H1 (cell line): ENCODE data around the gene JAK2. TPM values are rescaled to one million over a fixed set of nuclear protein-coding genes. Genes with fewer than 3 reads are reported as not detected.

Source experiments
- CTCF ChIA-PET: fragments of 300-600 bp; sonication (Branson Sonifier 250); formaldehyde crosslinking; loops from one replicate; lab custom pipeline; 2021; ENCODE audit not compliant: partially characterized antibody; lab: Charles Lee
- POLR2A ChIA-PET: fragments of 300-600 bp; sonication (Branson Sonifier 250); formaldehyde crosslinking; loops from one replicate; lab custom pipeline; 2021; ENCODE audit warnings: inconsistent platforms; ENCODE audit not compliant: partially characterized antibody; lab: Charles Lee
- DNase-seq, 2 experiments: peaks; one replicate each; pipeline versions ENCODE4 v3.0.0 to v3.0.0-alpha.2; 2010 to 2022; ENCODE audit warnings: low spot score in 2 of 2, low read depth in 1 of 2, mixed read lengths in 1 of 2
- FAIRE-seq: peaks from 2 replicates; lab custom pipeline; 2011; peaks lifted over from hg19 to GRCh38; lab: Jason Lieb, UNC
- H2AFZ ChIP-seq: 2 replicates; pipeline ENCODE4 v1.8.1; 2012; ENCODE audit warnings: low read length, inconsistent platforms
- H2AK5ac ChIP-seq: 2 replicates; pipeline ENCODE4 v1.6.1; 2013; ENCODE audit warnings: low read depth, low read length
- H2BK120ac ChIP-seq: replicated peaks from 2 replicates; pipeline ENCODE3; 2013; ENCODE audit warnings: low read depth, low read length, inconsistent platforms
- H2BK12ac ChIP-seq: 2 replicates; pipeline ENCODE4 v1.6.1; 2013; ENCODE audit warnings: low read depth, low read length
- H2BK15ac ChIP-seq: 2 replicates; pipeline ENCODE4 v1.6.1; 2013; ENCODE audit warnings: low read length
- H2BK20ac ChIP-seq: 2 replicates; pipeline ENCODE4 v1.6.1; 2013; ENCODE audit warnings: low read length
- H2BK5ac ChIP-seq: 2 replicates; pipeline ENCODE4 v1.6.1; 2013; ENCODE audit warnings: low read depth, low read length
- H3K14ac ChIP-seq: 2 replicates; pipeline ENCODE4 v1.6.1; 2013; ENCODE audit warnings: inconsistent platforms; ENCODE audit not compliant: insufficient read length
- H3K18ac ChIP-seq: 2 replicates; pipeline ENCODE4 v1.6.1; 2013; ENCODE audit warnings: low read length; ENCODE audit errors: extremely low read depth
- H3K23ac ChIP-seq: 2 replicates; pipeline ENCODE4 v1.6.1; 2013; ENCODE audit warnings: inconsistent platforms; ENCODE audit not compliant: insufficient read length
- H3K23me2 ChIP-seq: 2 replicates; pipeline ENCODE4 v1.6.1; 2013; ENCODE audit warnings: low read depth, low read length
- H3K27ac ChIP-seq: 2 replicates; pipeline ENCODE4 v1.6.1; 2011; ENCODE audit warnings: low read depth, low read length, inconsistent platforms
- H3K27me3 ChIP-seq, 4 experiments: replicated peaks in 1 of 4; 1 replicate in 1 of 4; 2 replicates in 3 of 4; pipeline versions ENCODE4 v1.6.1 to v1.8.1; 2011 to 2013; ENCODE audit warnings: low read length in 3 of 4, mild to moderate bottlenecking in 3 of 4, inconsistent platforms in 2 of 4, mixed read lengths in 2 of 4, moderate library complexity in 1 of 4; ENCODE audit not compliant: control insufficient read depth in 3 of 4, insufficient read depth in 3 of 4; ENCODE audit errors: extremely low read depth in 1 of 4
- H3K36me3 ChIP-seq, 4 experiments: 2 replicates each; pipeline versions ENCODE4 v1.6.1 to v1.8.1; 2011 to 2013; ENCODE audit warnings: mild to moderate bottlenecking in 4 of 4, low read length in 3 of 4, moderate library complexity in 2 of 4, control low read depth in 1 of 4, inconsistent platforms in 1 of 4; ENCODE audit not compliant: insufficient read depth in 4 of 4, control insufficient read depth in 2 of 4
- H3K4ac ChIP-seq: replicated peaks from 2 replicates; pipeline ENCODE3; 2013; ENCODE audit warnings: low read length, low read depth, mixed read lengths, inconsistent platforms; ENCODE audit not compliant: insufficient read length
- H3K4me1 ChIP-seq, 4 experiments: replicated peaks in 1 of 4; 1 replicate in 1 of 4; 2 replicates in 3 of 4; pipeline versions ENCODE4 v1.6.1 to v1.8.1; 2011 to 2013; ENCODE audit warnings: low read length in 3 of 4, inconsistent platforms in 2 of 4, mixed read lengths in 1 of 4; ENCODE audit not compliant: insufficient read depth in 4 of 4, control insufficient read depth in 3 of 4
- H3K4me2 ChIP-seq, 2 experiments: 2 replicates each; pipeline versions ENCODE4 v1.6.1 to v1.8.1; 2011 to 2013; ENCODE audit warnings: low read depth in 2 of 2, low read length in 2 of 2, control low read depth in 1 of 2, inconsistent platforms in 1 of 2, mild to moderate bottlenecking in 1 of 2; ENCODE audit not compliant: insufficient read depth in 1 of 2
- H3K4me3 ChIP-seq, 4 experiments: fragments of 200-600, 300-600 bp in 1 of 4; sonication (generic), shearing (Covaris generic), sonication (Bioruptor Twin) in 1 of 4; 2 replicates each; pipeline versions ENCODE4 v1.5.1 to v1.8.1; 2011 to 2016; ENCODE audit warnings: low read length in 4 of 4, low read depth in 3 of 4, control low read depth in 2 of 4, inconsistent platforms in 2 of 4, mild to moderate bottlenecking in 2 of 4, mixed read lengths in 1 of 4, moderate library complexity in 1 of 4; ENCODE audit not compliant: insufficient read depth in 2 of 4; ENCODE audit errors: extremely low read depth in 1 of 4
- H3K56ac ChIP-seq: replicated peaks from 2 replicates; pipeline ENCODE3; 2013; ENCODE audit warnings: low read depth, mild to moderate bottlenecking, mixed read lengths, low read length, inconsistent platforms; ENCODE audit not compliant: insufficient read length
- H3K79me1 ChIP-seq: 2 replicates; pipeline ENCODE4 v1.6.1; 2013; ENCODE audit warnings: low read depth, low read length, control low read depth
- H3K79me2 ChIP-seq, 2 experiments: 2 replicates each; pipeline versions ENCODE4 v1.6.1 to v1.8.1; 2012 to 2013; ENCODE audit warnings: low read length in 2 of 2, mild to moderate bottlenecking in 2 of 2, inconsistent platforms in 1 of 2; ENCODE audit not compliant: insufficient read depth in 2 of 2, control insufficient read depth in 1 of 2
- H3K9ac ChIP-seq, 4 experiments: replicated peaks in 1 of 4; 1 replicate in 1 of 4; 2 replicates in 3 of 4; pipeline versions ENCODE4 v1.6.1 to v1.8.1; 2011 to 2013; ENCODE audit warnings: low read depth in 3 of 4, low read length in 3 of 4, control low read depth in 2 of 4, mild to moderate bottlenecking in 2 of 4, moderate library complexity in 2 of 4, inconsistent platforms in 1 of 4; ENCODE audit errors: extremely low read depth in 1 of 4
- H3K9me3 ChIP-seq, 2 experiments: 2 replicates each; pipeline versions ENCODE4 v1.6.1 to v1.8.1; 2012 to 2013; ENCODE audit warnings: mild to moderate bottlenecking in 2 of 2, moderate library complexity in 2 of 2, control low read depth in 1 of 2, inconsistent platforms in 1 of 2, low read depth in 1 of 2, low read length in 1 of 2, mixed read lengths in 1 of 2; ENCODE audit not compliant: insufficient read depth in 2 of 2
- H4K20me1 ChIP-seq, 2 experiments: replicated peaks in 1 of 2; 2 replicates each; pipeline versions ENCODE3 to v1.8.1; 2011 to 2013; ENCODE audit warnings: inconsistent platforms in 2 of 2, low read length in 2 of 2, mild to moderate bottlenecking in 1 of 2; ENCODE audit not compliant: insufficient read depth in 2 of 2, control insufficient read depth in 1 of 2
- H4K5ac ChIP-seq: 2 replicates; pipeline ENCODE4 v1.6.1; 2013; ENCODE audit warnings: low read length, low read depth, mixed read lengths, inconsistent platforms; ENCODE audit not compliant: insufficient read length
- H4K8ac ChIP-seq: 2 replicates; pipeline ENCODE4 v1.8.0; 2013; ENCODE audit warnings: mild to moderate bottlenecking, moderate library complexity, low read length, inconsistent platforms; ENCODE audit not compliant: insufficient read depth; ENCODE audit errors: extremely low read depth
- H4K91ac ChIP-seq: replicated peaks from 2 replicates; pipeline ENCODE3; 2013; ENCODE audit warnings: low read length, mixed read lengths, inconsistent platforms; ENCODE audit not compliant: insufficient read length
- ATF3 ChIP-seq: IDR thresholded peaks from 2 replicates; pipeline ENCODE4 v1.6.1; 2011; ENCODE audit warnings: low read depth, mild to moderate bottlenecking, low read length; ENCODE audit not compliant: insufficient read depth
- CBX5 ChIP-seq: fragments of 300-800, 300-1000 bp; sonication (generic); IDR thresholded peaks from 2 replicates; pipeline ENCODE4 v1.7.1; 2016; ENCODE audit warnings: antibody characterized with exemption, low read length, low read depth
- CBX8 ChIP-seq: fragments of 300-800, 300-1000 bp; sonication (generic); IDR thresholded peaks from 2 replicates; pipeline ENCODE4 v1.7.1; 2016; ENCODE audit warnings: low read depth, low read length, borderline replicate concordance
- CHD2 ChIP-seq: IDR thresholded peaks from 2 replicates; pipeline ENCODE4 v1.6.1; 2012; ENCODE audit warnings: low read length, improper control_type of control experiment
- CREB1 ChIP-seq: IDR thresholded peaks from 2 replicates; pipeline ENCODE4 v1.6.1; 2012; ENCODE audit warnings: inconsistent platforms
- KDM4A ChIP-seq: IDR thresholded peaks from one replicate; pipeline ENCODE4 v1.7.1; 2012; ENCODE audit warnings: low read depth, mild to moderate bottlenecking, moderate library complexity, low read length, inconsistent platforms; ENCODE audit not compliant: severe bottlenecking
- KDM5A ChIP-seq: fragments of 200-600 bp; IDR thresholded peaks from 2 replicates; pipeline ENCODE4 v1.7.1; 2012; ENCODE audit warnings: mild to moderate bottlenecking, low read length, inconsistent platforms, mixed read lengths
- MAX ChIP-seq: IDR thresholded peaks from 2 replicates; pipeline ENCODE4 v1.6.1; 2012; ENCODE audit warnings: inconsistent platforms
- NANOG ChIP-seq: IDR thresholded peaks from 2 replicates; pipeline ENCODE4 v1.6.1; 2011; ENCODE audit warnings: low read length, low read depth, mild to moderate bottlenecking, inconsistent platforms; ENCODE audit not compliant: insufficient read depth, poor library complexity, severe bottlenecking
- POLR2A ChIP-seq, 2 experiments: IDR thresholded peaks; 1 replicate in 1 of 2; 2 replicates in 1 of 2; pipeline ENCODE4 v1.6.1; 2011; ENCODE audit warnings: low read depth in 2 of 2, low read length in 2 of 2, mild to moderate bottlenecking in 2 of 2; ENCODE audit errors: control extremely low read depth in 1 of 2
- RAD21 ChIP-seq, 2 experiments: IDR thresholded peaks in 1 of 2; conservative IDR thresholded peaks in 1 of 2; 2 replicates each; pipeline ENCODE4 v1.6.1; 2011; ENCODE audit warnings: low read depth in 2 of 2, low read length in 2 of 2, improper control_type of control experiment in 1 of 2, inconsistent platforms in 1 of 2, mild to moderate bottlenecking in 1 of 2, moderate library complexity in 1 of 2
- SIX5 ChIP-seq: IDR thresholded peaks from 2 replicates; pipeline ENCODE4 v1.6.1; 2011; ENCODE audit warnings: mild to moderate bottlenecking, low read depth, low read length
- SP2 ChIP-seq: IDR thresholded peaks from 2 replicates; pipeline ENCODE4 v1.6.1; 2012; ENCODE audit warnings: mild to moderate bottlenecking, low read length, inconsistent platforms
- USF2 ChIP-seq: IDR thresholded peaks from 2 replicates; pipeline ENCODE4 v1.6.1; 2011; ENCODE audit warnings: low read length, improper control_type of control experiment
- polyA plus RNA-seq, 7 experiments: library from polyadenylated mRNA; depleted of rRNA in 3 of 7; stranded (reverse) in 5 of 7; unstranded in 2 of 7; fragments of >200 nt in 5 of 7; fragments of 200-250 nt in 2 of 7; gene quantifications; 1 replicate in 5 of 7; 2 replicates in 1 of 7; 4 replicates in 1 of 7; pipeline versions ENCODE4 v1.2.1 to v1.2.3, GENCODE V29; 2011 to 2013; ENCODE audit warnings: missing spikeins in 2 of 7, mixed read lengths in 2 of 7
- total RNA-seq: library from RNA; stranded (reverse); fragmentation: NEBNext Ultra II Directional; extraction: Animal tissue kit (Norgen Biotek cat#: 25700); gene quantifications from 2 replicates; pipeline ENCODE4 v1.2.1, GENCODE V29; 2021

The JAK2 gene
- total and polyA plus RNA-seq, 2 of the 8 experiments (the other 6 are each of a cell fraction or from before 2014, with no cell fraction given): 0.50 to 2.1 TPM

GRCh38 chr9:4964540-4964939 is 20.5 kb upstream of the JAK2 start:
- Histone ChIP-seq H2BK20ac (no peak overlapping the region), H2BK120ac (no peak overlapping the region), H4K20me1 (no peaks in the 10 kb centered on the region), H3K4ac (no peak overlapping the region), H2AFZ (no peak overlapping the region), H3K18ac (no peak overlapping the region), H4K91ac (no peak overlapping the region), H3K4me1 (no peaks in the 10 kb centered on the region), H3K9me3 (no peaks in the 10 kb centered on the region), H3K36me3 (no peaks in the 10 kb centered on the region), H3K79me1 (no peaks in the 10 kb centered on the region), H3K4me2 (no peak overlapping the region), H4K8ac (no peak overlapping the region), H2BK5ac (no peak overlapping the region), H2BK12ac (no peak overlapping the region), H2AK5ac (no peak overlapping the region), H2BK15ac (no peak overlapping the region), H3K9ac (no peak overlapping the region), H3K27ac (no peak overlapping the region), H3K14ac (no peak overlapping the region), H3K4me3 (no peak overlapping the region), H3K79me2 (no peaks in the 10 kb centered on the region), H4K5ac (no peak overlapping the region), H3K56ac (no peak overlapping the region), H3K23ac (no peak overlapping the region), H3K27me3 (no peaks in the 10 kb centered on the region), H3K23me2 (no peaks in the 10 kb centered on the region)
- no peak for DNase-seq
- FAIRE-seq: no peak
- ChIA-PET CTCF (interaction anchor here (1.3 kb wide), 1 partner anchor 205 kb away, joined by 3 read pairs; no protein-coding TSS in a partner anchor), POLR2A (no interaction called here)
- TF ChIP-seq KDM5A: no peak
- TF ChIP-seq MAX: no peak
- no peak for TF ChIP-seq USF2
- no peak for TF ChIP-seq KDM4A
- no peak for TF ChIP-seq CBX8
- no peak for TF ChIP-seq SP2
- no peak for TF ChIP-seq SIX5
- TF ChIP-seq ATF3: no peak
- no peak for TF ChIP-seq CBX5
- TF ChIP-seq CHD2: no peak
- TF ChIP-seq RAD21 (IDR thresholded peaks at IDR 0.05 in 1 of 2, conservative IDR thresholded peaks at IDR 0.05 in 1 of 2; ENCODE audit: low read depth in 2 of 2, low read length in 2 of 2): no peak
- no peak for TF ChIP-seq NANOG
- no peak for TF ChIP-seq POLR2A (IDR thresholded peaks at IDR 0.05; ENCODE audit: control extremely low read depth in 1 of 2, low read depth in 2 of 2, low read length in 2 of 2)
- no peak for TF ChIP-seq CREB1
